GM12878 (cell line): ENCODE results near the gene APH1B. TPM values are rescaled to one million over a fixed set of nuclear protein-coding genes. Genes with fewer than 3 reads are reported as not detected.

Source experiments
- ATAC-seq: fragments of 200-7000 bp; cut with Tn5 transposase; 3 replicates; pipeline ENCODE4 v1.9.1; 2020; ENCODE audit warnings: mild to moderate bottlenecking, moderate library complexity
- BruUV-seq: library from RNA; stranded (reverse); fragments of 400-500 nt; replicated peaks from 2 replicates; lab custom pipeline; 2021; lab: Mats Ljungman, UMichigan
- CTCF ChIA-PET: fragments of 300-600 bp; sonication (Branson Sonifier 250); formaldehyde crosslinking; extraction: SDS; loops from one replicate; lab custom pipeline; 2021; ENCODE audit warnings: inconsistent platforms; lab: Yijun Ruan, JAX
- POLR2A ChIA-PET: fragments of 350-600 bp; formaldehyde crosslinking; extraction: SDS; loops from one replicate; lab custom pipeline; 2021; ENCODE audit warnings: inconsistent platforms; lab: Charles Lee
- RAD21 ChIA-PET: fragments of 300-600 bp; sonication (Branson Sonifier 250); formaldehyde crosslinking; loops from one replicate; lab custom pipeline; 2023; ENCODE audit warnings: antibody characterized with exemption; ENCODE audit not compliant: unreplicated experiment; lab: Charles Lee
- SMC1A ChIA-PET: fragments of 300-600 bp; sonication (Branson Sonifier 250); formaldehyde crosslinking; loops from one replicate; lab custom pipeline; 2023; ENCODE audit not compliant: unreplicated experiment, uncharacterized antibody; lab: Charles Lee
- DNase-seq: peaks from one replicate; pipeline ENCODE4 v3.0.0-alpha.2; 2011; ENCODE audit warnings: low read depth, low spot score
- FAIRE-seq: peaks from 3 replicates; lab custom pipeline; 2011; peaks lifted over from hg19 to GRCh38; lab: Jason Lieb, UNC
- H2AFZ ChIP-seq: 2 replicates; pipeline ENCODE4 v1.6.0; 2011; ENCODE audit warnings: low read depth, low read length, control low read depth; ENCODE audit not compliant: control insufficient read depth
- H3K27ac ChIP-seq: 2 replicates; pipeline ENCODE4 v1.5.1; 2011; ENCODE audit warnings: control low read depth; ENCODE audit not compliant: control insufficient read depth, insufficient read depth
- H3K27me3 ChIP-seq, 2 experiments: replicated peaks in 1 of 2; 2 replicates each; pipeline versions ENCODE4 v1.6.0 to v1.6.1; 2011; ENCODE audit warnings: low read length in 1 of 2; ENCODE audit not compliant: control insufficient read depth in 2 of 2, insufficient read depth in 2 of 2
- H3K36me3 ChIP-seq, 2 experiments: 2 replicates each; pipeline ENCODE4 v1.5.1; 2011; ENCODE audit warnings: low read length in 1 of 2; ENCODE audit not compliant: control insufficient read depth in 2 of 2, insufficient read depth in 2 of 2
- H3K4me1 ChIP-seq: 2 replicates; pipeline ENCODE4 v1.6.1; 2011; ENCODE audit warnings: mild to moderate bottlenecking, low read length, moderate library complexity, mixed read lengths; ENCODE audit not compliant: control insufficient read depth, insufficient read depth
- H3K4me2 ChIP-seq: 2 replicates; pipeline ENCODE4 v1.6.0; 2011; ENCODE audit warnings: control low read depth; ENCODE audit not compliant: control insufficient read depth, insufficient read depth
- H3K4me3 ChIP-seq: fragments of 200-600 bp; sonication (generic); 2 replicates; pipeline ENCODE4 v1.5.1; 2016
- H3K79me2 ChIP-seq: 2 replicates; pipeline ENCODE4 v1.6.0; 2011; ENCODE audit warnings: low read length; ENCODE audit not compliant: control insufficient read depth, insufficient read depth
- H3K9ac ChIP-seq: 2 replicates; pipeline ENCODE4 v1.8.0; 2011; ENCODE audit warnings: low read length, control low read depth, mixed read lengths; ENCODE audit not compliant: control insufficient read depth, insufficient read depth
- H3K9me3 ChIP-seq: replicated peaks from 3 replicates; pipeline ENCODE4 v1.5.1; 2011; ENCODE audit warnings: mild to moderate bottlenecking, low read length; ENCODE audit not compliant: control insufficient read depth, insufficient read depth
- H4K20me1 ChIP-seq: 2 replicates; pipeline ENCODE4 v1.6.0; 2011; ENCODE audit not compliant: control insufficient read depth, insufficient read depth
- CREB1 ChIP-seq: IDR thresholded peaks from 2 replicates; pipeline ENCODE4 v1.6.1; 2012; ENCODE audit warnings: low read depth, mild to moderate bottlenecking, inconsistent platforms
- E2F8 ChIP-seq: fragments of 450-650 bp; IDR thresholded peaks from 2 replicates; pipeline ENCODE4 v1.6.1; 2018; ENCODE audit warnings: mild to moderate bottlenecking, low read depth, moderate library complexity; ENCODE audit not compliant: partially characterized antibody
- NFXL1 ChIP-seq: fragments of 450-650 bp; IDR thresholded peaks from 2 replicates; pipeline ENCODE4 v1.6.1; 2017; ENCODE audit warnings: antibody characterized with exemption, mild to moderate bottlenecking, borderline replicate concordance
- SMAD1 ChIP-seq: fragments of 450-650 bp; IDR thresholded peaks from 2 replicates; pipeline ENCODE4 v1.6.1; 2018; ENCODE audit warnings: mild to moderate bottlenecking, low read depth; ENCODE audit not compliant: partially characterized antibody
- SREBF2 ChIP-seq: IDR thresholded peaks from 2 replicates; pipeline ENCODE4 v1.6.1; 2012; ENCODE audit warnings: mild to moderate bottlenecking, low read length
- TBL1XR1 ChIP-seq: IDR thresholded peaks from 2 replicates; pipeline ENCODE4 v1.6.1; 2012; ENCODE audit warnings: low read depth, low read length, improper control_type of control experiment
- TCF3 ChIP-seq: IDR thresholded peaks from 2 replicates; pipeline ENCODE4 v1.6.1; 2012; ENCODE audit warnings: low read depth, mild to moderate bottlenecking, low read length, borderline replicate concordance; ENCODE audit not compliant: insufficient read depth
- ZBTB11 ChIP-seq: fragments of 450-650 bp; formaldehyde crosslinking; IDR thresholded peaks from 2 replicates; pipeline ENCODE4 v1.5.0; 2022; ENCODE audit warnings: mild to moderate bottlenecking, missing genetic modification characterization
- ZBTB40 ChIP-seq: fragments of 450-650 bp; IDR thresholded peaks from 2 replicates; pipeline ENCODE4 v1.6.1; 2016; ENCODE audit warnings: mild to moderate bottlenecking, moderate library complexity, borderline replicate concordance
- ZSCAN29 ChIP-seq: fragments of 450-650 bp; IDR thresholded peaks from 2 replicates; pipeline ENCODE4 v1.6.1; 2017; ENCODE audit warnings: mild to moderate bottlenecking, moderate library complexity
- WGBS: methylation state at CpG from one replicate; pipeline ENCODE4 v1.1.6; 2016; ENCODE audit warnings: low lambda C conversion rate; ENCODE audit not compliant: insufficient replicate concordance, insufficient coverage; ENCODE audit errors: missing lambda C conversion rate; 5-methylcytosine and 5-hydroxymethylcytosine counted together
- in situ Hi-C: fragments of 300-500 bp; cut with MboI; formaldehyde crosslinking; loops from 9 replicates; pipeline ENCODE4 v1.14.3; 2018; ENCODE audit warnings: mixed read lengths
- intact Hi-C: fragments of 100-400 bp; cut with micrococcal nuclease; formaldehyde crosslinking; loops from one replicate; pipeline ENCODE4 v1.14.2; 2022; ENCODE audit not compliant: unreplicated experiment
- polyA plus RNA-seq, 11 experiments: library from polyadenylated mRNA; depleted of rRNA in 4 of 11; unstranded in 6 of 11; stranded (reverse) in 5 of 11; fragments of >200 nt; fragmentation: Nextera tagmentation in 4 of 11; fragmentation: Illumina TruSeq in 1 of 11; extraction: Ambion mirVana in 4 of 11; extraction: Trizol in 1 of 11; gene quantifications; 1 replicate in 1 of 11; 2 replicates in 10 of 11; pipeline versions ENCODE4 v1.2.1 to v1.2.3, GENCODE V29; 2011 to 2016; ENCODE audit warnings: inconsistent platforms in 2 of 11, missing spikeins in 2 of 11, low read depth in 1 of 11
- total RNA-seq, 4 experiments: library from RNA; depleted of rRNA in 3 of 4; stranded (reverse); fragments of >200 nt in 3 of 4; fragmentation: Illumina TruSeq in 1 of 4; extraction: Trizol in 1 of 4; gene quantifications; 2 replicates each; pipeline versions ENCODE4 v1.2.1 to v1.2.3, GENCODE V29; 2013 to 2021

APH1B gene
- total and polyA plus RNA-seq, 10 of the 15 experiments (the other 5 are each of a cell fraction or from before 2014, with no cell fraction given), result 5.0 to 20.8 (median 11.1) TPM

GRCh38 chr15:63310646-63311045 is 33.2 kb downstream of the APH1B start:
- WGBS, result 46% methylated on average over 3 of the region's 3 CpGs
- ChIA-PET SMC1A (no interaction called here), POLR2A (no interaction called here), RAD21 (no interaction called here), CTCF (interaction anchor here (1.2 to 1.5 kb wide), 2 partner anchors 22 to 104 kb away, joined by 3 to 5 read pairs; no protein-coding TSS in a partner anchor)
- Histone ChIP-seq H2AFZ (no peak overlapping the region), H3K9me3 (no peaks in the 10 kb centered on the region), H3K4me1 (no peaks in the 10 kb centered on the region), H4K20me1 (no peaks in the 10 kb centered on the region), H3K4me2 (no peak overlapping the region), H3K4me3 (no peak overlapping the region), H3K9ac (no peak overlapping the region), H3K27me3 (no peaks in the 10 kb centered on the region), H3K27ac (no peak overlapping the region), H3K79me2 (no peaks in the 10 kb centered on the region), H3K36me3 (peaks cover 0 to 1% of the 10 kb centered on the region in 2 experiments; a peak in 1 of 4 replicates)
- no peak for ATAC-seq
- no peak for FAIRE-seq
- DNase-seq, result no peak
- in situ Hi-C loops (no loop called here), intact Hi-C loops (no loop called here)
- BruUV-seq, result no TSS peak
- TF ChIP-seq SMAD1 (no peak), NFXL1 (no peak), SREBF2 (no peak), E2F8 (no peak), ZSCAN29 (no peak), ZBTB11 (no peak), ZBTB40 (no peak), TCF3 (no peak), CREB1 (no peak), TBL1XR1 (no peak)
